ENCODE data around the gene PRKCG. TPM values are rescaled to one million over a fixed set of nuclear protein-coding genes. Genes with fewer than 3 reads are reported as not detected.

Gene PRKCG
- total RNA-seq, 1 donor from 2014 or later: not detected

GRCh38 chr19:53898166-53898565 is 16.2 kb downstream of the PRKCG start:
- DNase-seq (ENCODE audit: low read depth, low spot score): no peak

- no peak for DNase-seq (ENCODE audit: low read depth, low spot score)
Observed at GRCh38 chr19:53898636-53899341, 16.8 kb downstream of the PRKCG start.

GRCh38 chr19:53900191-53900860 is 18.3 kb downstream of the PRKCG start:
- no peak for DNase-seq (ENCODE audit: low read depth, low spot score)

GRCh38 chr19:53903055-53903680 is 21.2 kb downstream of the PRKCG start:
- DNase-seq (ENCODE audit: low read depth, low spot score): no peak

- DNase-seq (ENCODE audit: low read depth, low spot score): no peak
Observed at GRCh38 chr19:53904909-53905308, 22.9 kb downstream of the PRKCG start.

- no peak for DNase-seq (ENCODE audit: low read depth, low spot score)
Observed at GRCh38 chr19:53905787-53906186, 23.8 kb downstream of the PRKCG start.

GRCh38 chr19:53906211-53907192 is 24.5 kb downstream of the PRKCG start:
- no peak for DNase-seq (ENCODE audit: low read depth, low spot score)

- no peak for DNase-seq (ENCODE audit: low read depth, low spot score)
Observed at GRCh38 chr19:53907193-53907581, 25.2 kb downstream of the PRKCG start.

GRCh38 chr19:53907690-53908089 is 25.7 kb downstream of the PRKCG start:
- DNase-seq (ENCODE audit: low read depth, low spot score): no peak

GRCh38 chr19:53908106-53908934 is 26.3 kb downstream of the PRKCG start:
- no peak for DNase-seq (ENCODE audit: low read depth, low spot score)

- no peak for DNase-seq (ENCODE audit: low read depth, low spot score)
Observed at GRCh38 chr19:53908935-53909415, 27.0 kb downstream of the PRKCG start, which contains the start of gene CACNG7. CACNG7 (plus strand) TSS chr19:53909278; CDS start chr19:53912832, 3,554 bp downstream.

GRCh38 chr19:53909471-53910169 is 27.6 kb downstream of the PRKCG start:
- DNase-seq (ENCODE audit: low read depth, low spot score): no peak

- no peak for DNase-seq (ENCODE audit: low read depth, low spot score)
Observed at GRCh38 chr19:53910170-53910518, 28.1 kb downstream of the PRKCG start.

- no peak for DNase-seq (ENCODE audit: low read depth, low spot score)
Observed at GRCh38 chr19:53912653-53913052, 30.7 kb downstream of the PRKCG start.

- DNase-seq (ENCODE audit: low read depth, low spot score): no peak
Observed at GRCh38 chr19:53915000-53915399, 33.0 kb downstream of the PRKCG start.

GRCh38 chr19:53916004-53916403 is 34.0 kb downstream of the PRKCG start:
- no peak for DNase-seq (ENCODE audit: low read depth, low spot score)

- DNase-seq (ENCODE audit: low read depth, low spot score): no peak
Observed at GRCh38 chr19:53917356-53917755, 35.4 kb downstream of the PRKCG start.

GRCh38 chr19:53927739-53928138 is 45.7 kb downstream of the PRKCG start:
- DNase-seq (ENCODE audit: low read depth, low spot score): peak; percentile 15

GRCh38 chr19:53936029-53936428 is 54.0 kb downstream of the PRKCG start:
- no peak for DNase-seq (ENCODE audit: low read depth, low spot score)

All from pulmonary artery endothelial cell (primary cell).